Uterus (tissue), 2 donors: Measurements from ENCODE around the gene LAPTM4A.

ENCODE experiments used
- CTCF ChIP-seq, 4 experiments: fragments of 200-600 bp in 2 of 4; fragments of 450-650 bp in 2 of 4; sonication (generic) in 2 of 4; IDR thresholded peaks; one replicate each; pipeline ENCODE4 v1.5.1; 2016 to 2019; ENCODE audit warnings: antibody characterized with exemption in 4 of 4, mild to moderate bottlenecking in 2 of 4, moderate library complexity in 1 of 4
- POLR2A ChIP-seq, 2 donors: fragments of 450-650 bp; IDR thresholded peaks; one replicate each; pipeline ENCODE4 v1.6.1; 2016; ENCODE audit warnings: antibody characterized with exemption in 2 of 2, mild to moderate bottlenecking in 1 of 2, moderate library complexity in 1 of 2

DNA sequence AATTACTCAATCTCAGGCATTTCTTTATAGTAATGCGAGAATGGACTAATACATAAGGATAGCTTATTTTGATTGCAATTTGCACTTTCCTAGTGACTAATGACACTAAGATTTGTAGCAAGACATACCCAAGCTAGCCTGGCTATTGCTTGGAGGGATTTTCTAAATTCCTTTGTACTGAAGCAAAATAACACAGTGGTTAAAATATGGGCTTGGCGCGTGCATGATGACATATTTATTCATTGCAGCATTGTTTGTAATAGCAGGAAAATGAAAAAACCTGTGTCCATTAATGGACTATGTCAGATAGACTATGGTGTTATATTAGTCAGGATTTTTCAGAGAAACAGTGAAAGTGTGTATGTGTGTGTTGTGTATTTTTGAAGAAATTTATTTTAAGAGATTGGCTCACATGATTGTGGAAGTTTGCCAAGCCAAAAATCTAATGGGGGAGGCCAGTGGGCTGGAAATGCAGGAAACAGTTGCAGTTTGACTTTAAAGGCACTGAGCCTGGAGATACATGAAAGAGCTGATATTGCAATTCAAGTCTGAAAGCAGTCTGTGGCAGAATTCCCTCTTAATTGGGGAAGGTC is 16.7 kb upstream of the LAPTM4A start:
- no peak for TF ChIP-seq POLR2A (IDR thresholded peaks at IDR 0.05)
- no peak for TF ChIP-seq CTCF (IDR thresholded peaks at IDR 0.05)
